Activated T-cell treated with anti-CD3 and anti-CD28 coated beads for 24 hours (primary cell): ENCODE measurements around the gene EYA3.

Experiments
- DNase-seq: peaks from one replicate; pipeline ENCODE4 v3.0.0-alpha.2; 2020; ENCODE audit warnings: low read depth

Gene EYA3

GRCh38 chr1:28112388-28113241 is 24.2 kb upstream of the EYA3 start:
- no peak for DNase-seq

GRCh38 chr1:28111157-28111556 is 22.7 kb upstream of the EYA3 start:
- DNase-seq, result no peak

GRCh38 chr1:28110555-28110954 is 22.1 kb upstream of the EYA3 start:
- no peak for DNase-seq

GRCh38 chr1:28109639-28110038 is 21.2 kb upstream of the EYA3 start:
- DNase-seq, result no peak

GRCh38 chr1:28108001-28108400 is 19.6 kb upstream of the EYA3 start:
- DNase-seq, result no peak

GRCh38 chr1:28104866-28105467 is 16.6 kb upstream of the EYA3 start:
- no peak for DNase-seq

- DNase-seq, result no peak
Measured at GRCh38 chr1:28102189-28102588, 13.8 kb upstream of the EYA3 start.

GRCh38 chr1:28099050-28099769 is 10.8 kb upstream of the EYA3 start:
- no peak for DNase-seq

GRCh38 chr1:28097100-28097472 is 8.7 kb upstream of the EYA3 start:
- no peak for DNase-seq

- no peak for DNase-seq
Measured at GRCh38 chr1:28096210-28097099, 8.0 kb upstream of the EYA3 start.

- DNase-seq, result peak; percentile 75
Measured at GRCh38 chr1:28091043-28091781, 2.8 kb upstream of the EYA3 start.

- DNase-seq, result no peak
Measured at GRCh38 chr1:28087614-28088167, 719 bp downstream of the EYA3 start.

GRCh38 chr1:28086651-28087050 is 1.8 kb downstream of the EYA3 start:
- DNase-seq, result no peak

- no peak for DNase-seq
Measured at GRCh38 chr1:28085129-28085528, 3.3 kb downstream of the EYA3 start.

- no peak for DNase-seq
Measured at GRCh38 chr1:28083876-28084275, 4.5 kb downstream of the EYA3 start.

- no peak for DNase-seq
Measured at GRCh38 chr1:28078680-28079626, 9.5 kb downstream of the EYA3 start.

GRCh38 chr1:28078262-28078661 is 10.1 kb downstream of the EYA3 start:
- DNase-seq, result no peak

GRCh38 chr1:28074892-28075511 is 13.4 kb downstream of the EYA3 start:
- no peak for DNase-seq

- DNase-seq, result no peak
Measured at GRCh38 chr1:28073867-28074266, 14.5 kb downstream of the EYA3 start.
